Right lobe of liver (tissue), 6 donors: ENCODE data around the gene DENND4A. TPM values are rescaled to one million over a fixed set of nuclear protein-coding genes. Genes with fewer than 3 reads are reported as not detected.

Source experiments
- ATAC-seq, 4 donors: fragments of 200-7000 bp; cut with Tn5 transposase; one replicate each; pipeline ENCODE4 v1.9.1; 2020; ENCODE audit warnings: mild to moderate bottlenecking in 4 of 4, moderate library complexity in 4 of 4
- DNase-seq, 3 donors: peaks; one replicate each; pipeline ENCODE4 v3.0.0-alpha.2; 2020
- H3K27ac ChIP-seq, 3 donors: fragments of 200-600 bp; one replicate each; pipeline ENCODE4 v1.8.0; 2022
- H3K27me3 ChIP-seq, 2 donors: fragments of 200-600 bp; one replicate each; pipeline ENCODE4 v1.8.0; 2022
- H3K36me3 ChIP-seq, 4 donors: fragments of 200-600 bp; sonication (generic) in 1 of 4; one replicate each; pipeline versions ENCODE4 v1.5.1 to v1.8.0; 2017 to 2022; ENCODE audit warnings: control low read depth in 1 of 4
- H3K4me1 ChIP-seq, 4 donors: fragments of 200-600 bp; sonication (generic) in 1 of 4; one replicate each; pipeline versions ENCODE4 v1.5.1 to v1.8.0; 2017 to 2022; ENCODE audit warnings: control low read depth in 1 of 4
- H3K4me3 ChIP-seq, 3 donors: fragments of 200-600 bp; one replicate each; pipeline ENCODE4 v1.8.0; 2022
- H3K9me3 ChIP-seq, 4 donors: fragments of 200-600 bp; sonication (generic) in 1 of 4; one replicate each; pipeline versions ENCODE4 v1.5.1 to v1.8.0; 2017 to 2022; ENCODE audit warnings: control low read depth in 1 of 4
- POLR2A ChIP-seq: fragments of 450-650 bp; IDR thresholded peaks from one replicate; pipeline ENCODE4 v1.6.1; 2017; ENCODE audit warnings: antibody characterized with exemption, mild to moderate bottlenecking
- WGBS: methylation state at CpG from one replicate; pipeline ENCODE4 v1.1.6; 2018; ENCODE audit warnings: low coverage, low lambda C conversion rate; ENCODE audit not compliant: insufficient coverage; ENCODE audit errors: missing lambda C conversion rate; 5-methylcytosine and 5-hydroxymethylcytosine counted together
- intact Hi-C, 2 donors: fragments of 100-400 bp; cut with DNase I; formaldehyde crosslinking; loops; one replicate each; pipeline versions ENCODE4 v1.11.2 to v1.14.1; 2022
- total RNA-seq, 6 experiments: library from RNA; depleted of rRNA in 2 of 6; stranded (reverse); fragments of >200 nt in 2 of 6; fragmentation: NEBNext Ultra II Directional in 3 of 6; extraction: Animal tissue kit (Norgen Biotek cat#: 25700) in 3 of 6; gene quantifications; one replicate each; pipeline versions ENCODE4 v1.1.0 to v1.2.4, GENCODE V29; 2016 to 2023
- TF ChIP-seq, protein P1 (sequence below), 4 donors: fragments of 200-600 bp in 3 of 4; fragments of 450-650 bp in 1 of 4; IDR thresholded peaks; one replicate each; pipeline versions ENCODE4 v1.5.1 to v1.8.0; 2016 to 2022; ENCODE audit warnings: antibody characterized with exemption in 4 of 4, mild to moderate bottlenecking in 2 of 4
- donor health status: DM: no; HTN: yes; CAD: no.
- donor health status: DM: no; HTN: no; CAD: no.
- donor health status: DM: no; HTN: no; CAD: no.
- donor health status: DM: no; HTN: yes; CAD: no.
- donor health status: DM: no; HTN: yes; CAD: no.

Gene DENND4A
- total RNA-seq, 6 experiments from 2014 or later, result 12.7 to 32.4 (median 21.5) TPM

DNA sequence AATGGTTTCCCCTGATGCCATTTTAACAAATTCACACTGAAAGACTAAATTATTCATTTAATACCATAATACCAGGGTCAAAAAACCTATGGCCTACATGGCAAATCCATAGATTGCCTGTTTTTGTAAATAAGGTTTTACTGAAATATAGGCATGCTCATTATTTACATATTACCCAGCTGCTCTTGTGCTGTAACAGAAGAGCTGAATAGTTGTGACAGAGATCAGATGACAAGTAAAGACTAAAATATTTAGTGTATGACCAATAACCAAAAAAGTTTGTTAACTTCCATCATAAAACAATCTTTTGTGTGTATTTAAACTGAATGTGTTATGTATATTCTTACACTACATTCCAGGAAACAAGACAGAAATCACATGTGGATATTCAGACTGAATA lies 60.2 kb downstream of the DENND4A start:
- intact Hi-C loops, result no loop called here
- Histone ChIP-seq H3K27ac (no peak overlapping the region), H3K4me1 (no peaks in the 10 kb centered on the region), H3K27me3 (no peaks in the 10 kb centered on the region), H3K9me3 (no peaks in the 10 kb centered on the region), H3K4me3 (no peak overlapping the region), H3K36me3 (peaks cover 0 to 19% (median 10%) of the 10 kb centered on the region in 4 donors)
- no peak for DNase-seq
- no peak for ATAC-seq
- TF ChIP-seq, protein P1, sequence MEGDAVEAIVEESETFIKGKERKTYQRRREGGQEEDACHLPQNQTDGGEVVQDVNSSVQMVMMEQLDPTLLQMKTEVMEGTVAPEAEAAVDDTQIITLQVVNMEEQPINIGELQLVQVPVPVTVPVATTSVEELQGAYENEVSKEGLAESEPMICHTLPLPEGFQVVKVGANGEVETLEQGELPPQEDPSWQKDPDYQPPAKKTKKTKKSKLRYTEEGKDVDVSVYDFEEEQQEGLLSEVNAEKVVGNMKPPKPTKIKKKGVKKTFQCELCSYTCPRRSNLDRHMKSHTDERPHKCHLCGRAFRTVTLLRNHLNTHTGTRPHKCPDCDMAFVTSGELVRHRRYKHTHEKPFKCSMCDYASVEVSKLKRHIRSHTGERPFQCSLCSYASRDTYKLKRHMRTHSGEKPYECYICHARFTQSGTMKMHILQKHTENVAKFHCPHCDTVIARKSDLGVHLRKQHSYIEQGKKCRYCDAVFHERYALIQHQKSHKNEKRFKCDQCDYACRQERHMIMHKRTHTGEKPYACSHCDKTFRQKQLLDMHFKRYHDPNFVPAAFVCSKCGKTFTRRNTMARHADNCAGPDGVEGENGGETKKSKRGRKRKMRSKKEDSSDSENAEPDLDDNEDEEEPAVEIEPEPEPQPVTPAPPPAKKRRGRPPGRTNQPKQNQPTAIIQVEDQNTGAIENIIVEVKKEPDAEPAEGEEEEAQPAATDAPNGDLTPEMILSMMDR (IDR thresholded peaks at IDR 0.05), result no peak
- no peak for TF ChIP-seq POLR2A

DNA sequence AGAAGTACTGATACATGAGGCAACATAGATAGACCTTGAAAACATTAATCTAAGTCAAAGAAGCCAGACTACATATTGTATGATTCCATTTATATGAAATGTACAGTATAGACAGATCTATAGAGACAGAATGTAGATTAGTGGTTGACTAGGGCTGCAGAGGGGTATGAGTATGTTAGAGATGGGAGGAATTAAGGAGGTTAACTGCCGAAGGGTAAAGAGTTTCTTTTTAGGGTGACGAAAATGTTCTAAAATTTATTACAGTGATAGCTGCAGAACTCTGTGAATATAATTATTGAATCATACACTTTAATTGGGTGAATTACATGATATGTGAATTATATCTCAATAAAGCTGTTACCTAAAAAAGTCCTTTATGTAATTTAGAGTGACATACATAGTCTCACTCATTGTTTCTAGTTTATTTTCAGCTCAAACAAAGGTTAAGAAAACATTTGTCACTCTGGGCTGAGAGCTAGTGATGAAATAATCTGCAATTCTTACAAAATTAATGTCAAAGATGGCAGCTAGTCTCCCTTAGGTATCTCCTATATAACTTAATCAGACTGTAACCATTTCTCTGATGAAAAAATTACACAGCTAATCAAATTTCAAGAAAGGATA lies 61.4 kb downstream of the DENND4A start:
- Histone ChIP-seq H3K4me1 (no peaks in the 10 kb centered on the region), H3K9me3 (no peaks in the 10 kb centered on the region), H3K27ac (no peak overlapping the region), H3K36me3 (peaks cover 0 to 13% (median 7%) of the 10 kb centered on the region in 4 donors), H3K27me3 (no peaks in the 10 kb centered on the region), H3K4me3 (no peak overlapping the region)
- DNase-seq (no peak), ATAC-seq (peak in 3 of 4 donors; percentile 45 to 65 (median 54))
- intact Hi-C loops, result no loop called here
- no peak for TF ChIP-seq POLR2A
- WGBS, result 96% methylated on average over 2 of the region's 2 CpGs

- H3K36me3 ChIP-seq, result peaks cover 0 to 26% (median 7%) of the 10 kb centered on the region in 4 donors
Observed at GRCh38 chr15:65724464-65725215, 67.5 kb downstream of the DENND4A start.

DNA sequence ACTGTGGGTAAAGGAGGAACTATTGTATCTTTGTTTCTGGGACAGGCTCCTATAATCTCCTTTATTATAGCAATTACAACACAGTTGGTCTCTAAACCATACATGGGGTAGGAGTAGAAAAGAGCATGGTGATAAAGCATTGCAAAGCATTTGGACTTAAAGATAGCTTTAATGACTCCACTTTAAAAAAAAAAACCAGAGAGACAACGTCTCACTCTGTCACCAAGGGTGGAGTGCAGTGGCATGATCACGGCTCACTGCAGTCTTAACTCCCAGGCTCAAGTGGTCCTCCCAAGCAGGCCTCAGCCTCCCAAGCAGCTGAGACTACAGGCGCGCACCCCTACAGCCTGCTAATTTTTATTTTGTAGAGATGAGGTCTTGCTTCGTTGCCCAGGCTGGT lies 68.2 kb downstream of the DENND4A start:
- 89% methylated on average over 3 of the region's 5 CpGs for WGBS
- ATAC-seq, result no peak

More at GRCh38 chr15:65724464-65725215, 67.5 kb downstream of the DENND4A start:
- DNase-seq, result no peak
- Histone ChIP-seq H3K27me3 (no peaks in the 10 kb centered on the region), H3K27ac (no peak overlapping the region), H3K4me3 (no peak overlapping the region), H3K4me1 (no peaks in the 10 kb centered on the region), H3K9me3 (no peaks in the 10 kb centered on the region)
- no peak for TF ChIP-seq POLR2A
- TF ChIP-seq, protein P1 (IDR thresholded peaks at IDR 0.05), result no peak
- intact Hi-C loops, result no loop called here
- no peak for ATAC-seq
- 88% methylated on average over 3 of the region's 3 CpGs for WGBS

More for the DNA sequence above, 68.2 kb downstream of the DENND4A start:
- DNase-seq, result no peak
- Histone ChIP-seq H3K4me3 (no peak overlapping the region), H3K9me3 (no peaks in the 10 kb centered on the region), H3K27me3 (no peaks in the 10 kb centered on the region), H3K36me3 (peaks cover 2 to 28% (median 6%) of the 10 kb centered on the region in 4 donors), H3K4me1 (no peaks in the 10 kb centered on the region), H3K27ac (no peak overlapping the region)
- intact Hi-C loops, result no loop called here
- TF ChIP-seq, protein P1 (IDR thresholded peaks at IDR 0.05), result no peak
- TF ChIP-seq POLR2A, result no peak
